Caco-2 (cell line): ENCODE results near the gene GOLGA6C. TPM values are rescaled to one million over a fixed set of nuclear protein-coding genes. Genes with fewer than 3 reads are reported as not detected.
"Not testable (repeated sequence)": the region's sequence is repeated elsewhere in the genome, so short reads cannot be mapped to it uniquely, and the experiment has no call there.

Source experiments
- BruUV-seq: library from RNA; stranded (reverse); fragments of 400-500 nt; replicated peaks from 2 replicates; lab custom pipeline; 2021; lab: Mats Ljungman, UMichigan
- CTCF ChIA-PET: fragments of 300-600 bp; sonication (Branson Sonifier 250); formaldehyde crosslinking; loops from one replicate; lab custom pipeline; 2022; ENCODE audit warnings: antibody characterized with exemption; lab: Charles Lee
- POLR2A ChIA-PET: fragments of 300-600 bp; sonication (Branson Sonifier 250); formaldehyde crosslinking; loops from one replicate; lab custom pipeline; 2022; ENCODE audit warnings: antibody characterized with exemption; lab: Charles Lee
- DNase-seq, 2 experiments: peaks; one replicate each; pipeline versions ENCODE4 v3.0.0 to v3.0.0-alpha.2; 2020 to 2022
- H3K27me3 ChIP-seq: replicated peaks from 2 replicates; pipeline ENCODE4 v1.6.0; 2011; ENCODE audit warnings: low read length; ENCODE audit not compliant: control insufficient read depth, insufficient read depth
- H3K36me3 ChIP-seq: 2 replicates; pipeline ENCODE4 v1.5.1; 2011; ENCODE audit warnings: low read length; ENCODE audit not compliant: control insufficient read depth, insufficient read depth
- H3K4me1 ChIP-seq: fragments of 250-450 bp; sonication (Bioruptor Pico); 2 replicates; pipeline ENCODE4 v1.5.1; 2020; ENCODE audit warnings: mild to moderate bottlenecking
- H3K4me3 ChIP-seq: 2 replicates; pipeline ENCODE4 v1.5.1; 2011; ENCODE audit warnings: low read depth, mild to moderate bottlenecking, control low read depth, low read length
- H3K9me3 ChIP-seq: fragments of 250-450 bp; sonication (Bioruptor Pico); 2 replicates; pipeline ENCODE4 v1.5.1; 2020; ENCODE audit warnings: mild to moderate bottlenecking, moderate library complexity
- H3K27ac Mint-ChIP-seq: one replicate; pipeline ENCODE4 v1.8.0; 2022; ENCODE audit warnings: mixed read lengths; ENCODE audit not compliant: unreplicated experiment
- H3K27me3 Mint-ChIP-seq: one replicate; pipeline ENCODE4 v1.8.0; 2022; ENCODE audit warnings: mixed read lengths; ENCODE audit not compliant: insufficient read depth, unreplicated experiment
- H3K36me3 Mint-ChIP-seq: one replicate; pipeline ENCODE4 v1.8.0; 2022; ENCODE audit warnings: mild to moderate bottlenecking, mixed read lengths; ENCODE audit not compliant: insufficient read depth, unreplicated experiment
- H3K4me1 Mint-ChIP-seq: one replicate; pipeline ENCODE4 v1.8.0; 2022; ENCODE audit warnings: low read depth, mixed read lengths; ENCODE audit not compliant: unreplicated experiment
- H3K4me3 Mint-ChIP-seq: one replicate; pipeline ENCODE4 v1.8.0; 2022; ENCODE audit warnings: mild to moderate bottlenecking, moderate library complexity, mixed read lengths; ENCODE audit not compliant: unreplicated experiment
- H3K9me3 Mint-ChIP-seq: one replicate; pipeline ENCODE4 v1.8.0; 2022; ENCODE audit warnings: mixed read lengths; ENCODE audit not compliant: unreplicated experiment
- intact Hi-C: fragments of 100-400 bp; cut with micrococcal nuclease; formaldehyde crosslinking; loops from one replicate; pipeline ENCODE4 v1.10.0; 2022; ENCODE audit not compliant: unreplicated experiment
- total RNA-seq: library from RNA; stranded (reverse); gene quantifications from 2 replicates; pipeline ENCODE4 v1.2.3, GENCODE V29; 2022
- TF ChIP-seq, protein P1 (sequence below), 2 experiments: fragments of 200-600 bp in 1 of 2; IDR thresholded peaks; 1 replicate in 1 of 2; 2 replicates in 1 of 2; pipeline versions ENCODE4 v1.5.1 to v1.8.0; 2011 to 2022; ENCODE audit warnings: antibody characterized with exemption in 1 of 2, control low read depth in 1 of 2, inconsistent platforms in 1 of 2, low read depth in 1 of 2, low read length in 1 of 2, mild to moderate bottlenecking in 1 of 2, moderate library complexity in 1 of 2; ENCODE audit not compliant: insufficient read depth in 1 of 2, severe bottlenecking in 1 of 2, unreplicated experiment in 1 of 2

Gene GOLGA6C
- total RNA-seq, 1 experiment from 2014 or later, result not detected

DNA sequence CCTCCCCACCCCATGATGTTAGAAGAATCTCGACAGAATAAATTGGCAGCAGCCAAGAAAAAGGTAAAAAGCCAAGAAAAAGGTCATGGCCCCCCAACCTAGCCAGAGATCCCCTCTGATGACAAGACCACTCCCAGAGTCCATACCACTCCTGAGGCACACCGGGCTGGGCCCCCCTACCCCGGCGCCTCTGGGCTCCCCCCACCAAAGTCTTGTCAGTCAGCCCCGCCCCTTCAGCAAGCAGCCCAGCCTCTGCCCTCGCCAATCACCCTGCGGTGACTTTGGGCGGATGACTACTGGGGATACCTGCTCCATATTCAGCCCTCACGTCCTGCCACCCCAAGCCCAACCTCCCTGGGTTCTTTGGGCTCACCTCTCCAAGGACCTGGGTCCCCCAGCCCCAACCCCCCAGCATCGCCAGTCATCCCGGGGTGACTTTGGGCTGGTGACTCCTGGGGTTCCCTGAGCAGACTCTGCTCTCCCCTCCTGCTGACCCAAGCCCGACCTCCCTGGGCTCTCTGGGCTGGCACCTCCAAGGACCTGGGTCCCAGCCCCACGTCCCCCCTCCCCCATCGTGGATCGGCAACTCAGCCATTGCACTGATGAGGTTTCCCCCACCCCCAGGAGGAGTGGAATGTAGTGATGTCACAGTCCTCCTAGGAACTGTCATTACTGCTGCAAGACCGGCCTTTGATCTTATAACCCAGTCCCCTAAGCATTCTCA lies 648 bp downstream of the GOLGA6C start:
- H3K27ac Mint-ChIP-seq, H3K4me1 ChIP-seq, CTCF ChIA-PET, intact Hi-C loops, H3K9me3 Mint-ChIP-seq, H3K4me3 ChIP-seq, H3K36me3 ChIP-seq, H3K27me3 ChIP-seq, BruUV-seq, DNase-seq, H3K36me3 Mint-ChIP-seq, H3K27me3 Mint-ChIP-seq, H3K9me3 ChIP-seq, POLR2A ChIA-PET, H3K4me1 Mint-ChIP-seq, H3K4me3 Mint-ChIP-seq: not testable (repeated sequence)

DNA sequence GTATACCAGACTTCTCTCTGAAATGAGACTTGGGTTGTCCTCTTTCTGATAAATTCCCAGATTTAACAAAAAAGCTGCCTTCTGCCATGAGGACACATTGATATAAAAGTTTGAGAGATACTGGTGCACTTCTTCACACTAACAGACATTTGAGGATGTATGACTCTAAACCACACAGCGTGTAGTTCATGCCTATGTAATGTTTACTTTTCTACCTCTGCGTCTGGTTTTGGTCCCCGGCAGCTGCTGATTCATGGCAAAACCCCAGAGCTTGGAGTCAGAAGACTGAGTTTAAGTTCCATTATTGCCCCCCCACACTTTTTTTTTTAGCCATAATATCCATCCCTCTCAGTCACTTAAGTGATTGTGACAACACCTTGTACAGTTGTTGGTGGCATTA lies 1.7 kb downstream of the GOLGA6C start:
- H3K4me1 Mint-ChIP-seq, intact Hi-C loops, CTCF ChIA-PET: not testable (repeated sequence)

DNA sequence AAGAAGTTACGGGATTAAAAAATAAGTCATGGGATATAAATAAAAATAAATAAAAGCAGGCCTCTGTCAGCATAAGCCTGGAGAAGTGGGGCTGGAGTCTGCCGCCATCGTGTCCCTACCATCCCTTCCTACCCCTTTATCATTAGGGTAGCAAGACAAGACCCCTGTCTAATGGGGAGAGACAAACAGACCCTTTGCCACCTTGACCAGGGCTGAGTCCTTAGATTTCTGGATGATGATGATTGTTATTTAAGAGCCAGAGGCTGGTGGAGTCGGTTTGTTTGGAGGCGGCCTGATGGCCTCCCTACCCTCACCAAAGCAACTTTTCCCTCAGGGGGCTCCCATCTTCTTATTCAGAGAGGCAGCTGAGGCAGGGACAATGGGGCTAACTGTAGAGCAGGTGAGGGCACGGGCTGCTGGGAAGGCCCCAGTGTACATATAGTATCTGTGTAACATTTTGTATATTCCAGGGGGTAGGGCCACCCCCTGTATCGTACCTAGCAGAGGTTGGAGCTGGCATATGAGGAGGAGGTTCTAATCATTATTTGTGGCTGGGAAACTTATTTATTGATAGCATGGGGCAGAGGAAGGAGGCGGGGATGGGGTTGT lies 15.7 kb downstream of the GOLGA6C start:
- H3K4me3 ChIP-seq, H3K4me3 Mint-ChIP-seq, H3K36me3 Mint-ChIP-seq, H3K9me3 ChIP-seq, H3K9me3 Mint-ChIP-seq, H3K4me1 ChIP-seq, intact Hi-C loops, DNase-seq, BruUV-seq, H3K36me3 ChIP-seq, H3K27me3 ChIP-seq, POLR2A ChIA-PET, CTCF ChIA-PET, H3K27ac Mint-ChIP-seq, H3K27me3 Mint-ChIP-seq, H3K4me1 Mint-ChIP-seq: not testable (repeated sequence)

More for the DNA sequence above, 1.7 kb downstream of the GOLGA6C start:
- H3K9me3 ChIP-seq, BruUV-seq, H3K4me3 ChIP-seq, POLR2A ChIA-PET, H3K27me3 ChIP-seq, H3K27ac Mint-ChIP-seq, H3K36me3 Mint-ChIP-seq, H3K27me3 Mint-ChIP-seq, H3K4me3 Mint-ChIP-seq, H3K36me3 ChIP-seq, H3K9me3 Mint-ChIP-seq, H3K4me1 ChIP-seq, DNase-seq: not testable (repeated sequence)

DNA sequence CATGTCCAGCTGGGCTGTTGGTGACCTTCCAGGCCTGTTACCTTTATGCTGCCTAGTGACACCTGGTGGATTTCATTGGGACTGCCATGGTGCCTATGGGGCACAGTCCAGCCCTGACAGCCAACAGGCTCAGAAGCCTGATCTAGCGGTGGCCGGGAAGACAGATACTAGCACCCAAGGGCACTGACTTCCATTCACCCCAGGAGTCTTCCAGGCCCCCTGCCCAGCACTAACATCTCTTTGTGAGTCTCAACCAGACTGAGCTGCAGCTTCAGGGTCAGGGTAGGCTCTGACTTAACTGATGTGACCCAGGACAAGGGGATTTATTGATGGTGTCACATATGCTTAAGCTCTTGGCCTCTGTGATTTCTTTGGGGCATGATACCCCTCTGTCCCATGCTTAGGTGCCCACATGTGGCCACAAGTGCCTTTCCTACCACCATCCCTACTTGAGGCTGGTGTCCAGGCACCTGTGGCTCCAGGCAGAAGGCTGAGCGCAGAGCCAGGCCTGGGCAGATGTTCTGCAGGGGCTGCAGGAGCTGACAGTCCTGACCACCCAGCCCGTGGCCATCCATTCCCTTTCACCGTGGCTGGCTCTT lies 16.5 kb downstream of the GOLGA6C start:
- H3K9me3 Mint-ChIP-seq, CTCF ChIA-PET, H3K27me3 Mint-ChIP-seq, H3K4me1 ChIP-seq, POLR2A ChIA-PET, H3K27me3 ChIP-seq, intact Hi-C loops, H3K4me3 Mint-ChIP-seq, H3K4me1 Mint-ChIP-seq, H3K36me3 ChIP-seq, BruUV-seq, H3K27ac Mint-ChIP-seq, H3K4me3 ChIP-seq, H3K36me3 Mint-ChIP-seq, H3K9me3 ChIP-seq: not testable (repeated sequence)
- peak; percentile 86 to 90 for DNase-seq
- TF ChIP-seq, protein P1, sequence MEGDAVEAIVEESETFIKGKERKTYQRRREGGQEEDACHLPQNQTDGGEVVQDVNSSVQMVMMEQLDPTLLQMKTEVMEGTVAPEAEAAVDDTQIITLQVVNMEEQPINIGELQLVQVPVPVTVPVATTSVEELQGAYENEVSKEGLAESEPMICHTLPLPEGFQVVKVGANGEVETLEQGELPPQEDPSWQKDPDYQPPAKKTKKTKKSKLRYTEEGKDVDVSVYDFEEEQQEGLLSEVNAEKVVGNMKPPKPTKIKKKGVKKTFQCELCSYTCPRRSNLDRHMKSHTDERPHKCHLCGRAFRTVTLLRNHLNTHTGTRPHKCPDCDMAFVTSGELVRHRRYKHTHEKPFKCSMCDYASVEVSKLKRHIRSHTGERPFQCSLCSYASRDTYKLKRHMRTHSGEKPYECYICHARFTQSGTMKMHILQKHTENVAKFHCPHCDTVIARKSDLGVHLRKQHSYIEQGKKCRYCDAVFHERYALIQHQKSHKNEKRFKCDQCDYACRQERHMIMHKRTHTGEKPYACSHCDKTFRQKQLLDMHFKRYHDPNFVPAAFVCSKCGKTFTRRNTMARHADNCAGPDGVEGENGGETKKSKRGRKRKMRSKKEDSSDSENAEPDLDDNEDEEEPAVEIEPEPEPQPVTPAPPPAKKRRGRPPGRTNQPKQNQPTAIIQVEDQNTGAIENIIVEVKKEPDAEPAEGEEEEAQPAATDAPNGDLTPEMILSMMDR (IDR thresholded peaks at IDR 0.05; ENCODE audit: insufficient read depth in 1 of 2, low read depth in 1 of 2, low read length in 1 of 2, severe bottlenecking in 1 of 2, unreplicated experiment in 1 of 2), result peak; percentile 19 to 70

DNA sequence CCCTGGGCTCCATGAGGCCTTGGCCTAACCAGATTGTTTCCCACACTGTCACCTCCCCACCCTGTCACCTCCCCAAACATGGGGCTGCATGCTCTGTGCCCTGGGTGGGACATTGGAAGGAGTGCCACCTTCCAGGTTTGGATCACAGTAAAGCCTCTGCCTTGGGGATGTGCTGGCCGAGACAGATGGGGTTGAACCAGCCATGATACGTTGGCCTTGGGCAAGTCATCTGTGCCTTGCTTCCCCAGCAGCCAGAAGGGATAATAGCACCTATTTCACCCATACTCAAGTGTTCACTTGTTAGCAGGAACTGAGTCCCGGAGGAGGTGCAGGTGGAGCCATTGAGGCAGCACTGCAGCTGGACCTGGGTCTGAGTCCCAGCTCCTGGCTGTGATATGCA lies 17.5 kb downstream of the GOLGA6C start:
- BruUV-seq, H3K4me3 ChIP-seq, H3K36me3 Mint-ChIP-seq, CTCF ChIA-PET, H3K27me3 Mint-ChIP-seq, H3K9me3 ChIP-seq, H3K4me3 Mint-ChIP-seq, H3K36me3 ChIP-seq, H3K4me1 Mint-ChIP-seq, POLR2A ChIA-PET, H3K4me1 ChIP-seq, H3K9me3 Mint-ChIP-seq, H3K27me3 ChIP-seq, intact Hi-C loops, H3K27ac Mint-ChIP-seq, DNase-seq: not testable (repeated sequence)

DNA sequence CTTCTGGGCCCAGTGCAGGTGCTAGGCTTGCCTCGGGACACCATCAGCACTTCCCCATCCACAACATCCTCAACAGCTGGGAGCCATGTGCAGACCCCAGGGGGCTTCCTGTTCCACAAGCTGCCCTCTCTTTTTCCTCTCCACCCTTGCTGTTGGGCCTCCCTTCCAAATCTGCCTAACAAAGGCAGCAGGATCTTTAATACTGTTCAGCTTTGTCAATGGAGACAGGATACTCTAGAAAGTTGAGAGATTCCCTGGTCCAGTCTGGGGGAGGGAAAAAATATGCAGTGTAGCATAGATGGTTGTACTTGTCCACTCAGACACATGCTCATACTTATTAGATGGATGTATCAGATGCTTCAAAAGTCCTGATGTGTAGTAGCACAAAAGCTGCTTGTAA lies 20.4 kb downstream of the GOLGA6C start:
- H3K27me3 Mint-ChIP-seq, H3K4me1 Mint-ChIP-seq, CTCF ChIA-PET, intact Hi-C loops, DNase-seq, H3K27ac Mint-ChIP-seq, H3K4me1 ChIP-seq, POLR2A ChIA-PET, H3K9me3 Mint-ChIP-seq, H3K36me3 Mint-ChIP-seq, BruUV-seq, H3K27me3 ChIP-seq, H3K4me3 ChIP-seq, H3K36me3 ChIP-seq, H3K4me3 Mint-ChIP-seq, H3K9me3 ChIP-seq: not testable (repeated sequence)
